Left lobe of liver (tissue), 2 donors: ENCODE data around the gene TIAM2. TPM values are rescaled to one million over a fixed set of nuclear protein-coding genes. Genes with fewer than 3 reads are reported as not detected.
A peak's percentile ranks its signal among the peaks of the same experiment; 100 is the strongest.

Experiments used
- ATAC-seq: fragments of 200-7000 bp; cut with Tn5 transposase; one replicate; pipeline ENCODE4 v1.9.1; 2020; ENCODE audit warnings: mild to moderate bottlenecking, moderate library complexity
- DNase-seq: peaks from one replicate; pipeline ENCODE4 v3.0.0-alpha.2; 2020; ENCODE audit warnings: low spot score
- total RNA-seq: library from RNA; stranded (reverse); gene quantifications from one replicate; pipeline ENCODE4 v1.2.1, GENCODE V29; 2021
- donor health status: DM: no; HTN: no; CAD: no; lungs with moderate emphysema.
- donor health status: DM: no; HTN: yes; CAD: no.

The TIAM2 gene
- total RNA-seq, 1 donor from 2014 or later: 2.0 TPM

GRCh38 chr6:155121699-155122098, 126.6 kb downstream of the TIAM2 start:
- ATAC-seq (no peak), DNase-seq (no peak)

- DNase-seq (no peak), ATAC-seq (no peak)
Measured at GRCh38 chr6:155122199-155122950, 127.3 kb downstream of the TIAM2 start.

GRCh38 chr6:155123520-155123919, 128.4 kb downstream of the TIAM2 start:
- DNase-seq (no peak), ATAC-seq (no peak)

- DNase-seq (no peak), ATAC-seq (no peak)
Measured at GRCh38 chr6:155125906-155126305, 130.8 kb downstream of the TIAM2 start.

DNA sequence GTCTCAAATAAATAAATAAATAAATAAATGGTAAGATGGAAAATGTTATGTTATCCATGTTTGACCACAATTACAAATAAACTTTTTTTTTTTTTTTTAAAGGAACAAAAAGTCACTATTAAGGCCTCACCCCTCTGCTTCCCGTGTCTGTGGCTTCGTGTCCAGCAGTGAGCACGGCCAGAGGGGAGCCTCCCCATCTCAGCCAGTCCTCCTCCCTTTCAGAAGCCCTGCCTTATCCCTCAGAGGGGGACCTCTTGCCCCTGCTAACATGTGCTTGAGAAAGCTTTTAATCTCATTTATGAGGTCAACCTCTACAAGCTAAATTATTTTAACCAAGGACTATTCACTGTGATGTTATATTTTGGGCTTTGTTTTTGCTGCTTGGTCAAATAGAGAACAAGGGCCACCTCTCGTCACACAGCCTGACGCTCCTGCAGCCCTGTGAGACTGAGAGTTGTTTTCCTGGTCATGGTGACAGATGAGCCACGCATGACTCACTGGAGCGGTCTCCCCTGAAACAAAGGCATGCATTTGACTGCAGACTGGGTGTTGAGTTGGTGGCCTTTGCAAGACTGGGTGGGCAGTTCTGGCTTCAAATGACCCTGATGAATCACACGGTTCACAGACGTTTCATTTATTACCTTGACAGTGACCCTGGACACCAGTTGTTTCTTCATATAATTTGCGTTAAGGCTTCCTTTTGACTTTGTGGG, 131.8 kb downstream of the TIAM2 start:
- ATAC-seq (no peak), DNase-seq (no peak)

DNA sequence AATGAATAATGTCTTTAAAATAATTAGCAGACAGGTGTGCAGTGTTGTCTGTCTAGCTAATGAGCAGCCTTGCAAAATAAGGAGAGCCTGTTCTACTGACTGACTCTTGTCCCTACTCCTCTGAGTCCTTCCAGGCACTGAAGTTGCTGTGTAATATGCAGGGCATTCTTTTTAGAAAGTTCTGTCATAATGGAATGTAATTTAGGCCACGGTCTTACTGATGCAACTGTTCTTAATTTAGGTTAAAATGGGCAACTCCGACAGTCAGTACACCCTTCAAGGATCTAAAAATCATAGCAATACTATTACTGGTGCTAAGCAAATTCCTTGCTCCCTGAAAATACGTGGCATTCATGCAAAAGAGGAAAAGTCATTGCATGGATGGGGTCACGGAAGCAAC, 133.9 kb downstream of the TIAM2 start:
- DNase-seq (no peak), ATAC-seq (no peak)

- no peak for DNase-seq
- ATAC-seq: no peak
Measured at GRCh38 chr6:155129744-155130143, 134.6 kb downstream of the TIAM2 start.

DNA sequence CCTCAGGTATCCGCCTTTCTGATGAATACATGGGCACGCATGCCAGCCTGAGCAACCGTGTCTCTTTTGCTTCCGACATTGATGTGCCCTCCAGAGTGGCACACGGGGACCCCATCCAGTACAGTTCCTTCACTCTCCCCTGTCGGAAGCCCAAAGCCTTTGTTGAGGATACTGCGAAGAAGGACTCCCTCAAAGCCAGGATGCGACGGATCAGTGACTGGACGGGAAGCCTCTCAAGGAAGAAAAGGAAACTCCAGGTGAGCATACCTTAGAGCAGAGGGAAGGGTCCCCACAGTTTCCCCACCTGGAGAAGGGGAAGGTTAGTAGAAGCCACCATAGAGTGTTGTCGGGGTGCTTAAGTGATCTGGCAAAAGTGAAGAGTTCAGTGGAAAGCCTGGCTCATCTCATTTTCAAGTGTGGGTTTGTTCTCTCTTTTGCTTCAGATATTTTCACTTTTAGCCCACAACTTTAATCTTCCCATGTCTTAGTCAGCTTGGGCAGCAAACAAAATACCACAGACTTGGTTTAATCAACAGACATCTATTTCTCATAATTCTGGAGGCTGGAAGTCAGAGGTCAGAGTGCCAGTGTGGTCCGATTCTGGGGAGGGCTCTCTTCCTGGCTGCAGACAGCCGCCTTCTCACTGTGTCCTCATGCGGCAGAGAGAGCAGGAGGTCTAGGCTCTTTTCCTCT, 135.2 kb downstream of the TIAM2 start:
- DNase-seq (no peak), ATAC-seq (no peak)

DNA sequence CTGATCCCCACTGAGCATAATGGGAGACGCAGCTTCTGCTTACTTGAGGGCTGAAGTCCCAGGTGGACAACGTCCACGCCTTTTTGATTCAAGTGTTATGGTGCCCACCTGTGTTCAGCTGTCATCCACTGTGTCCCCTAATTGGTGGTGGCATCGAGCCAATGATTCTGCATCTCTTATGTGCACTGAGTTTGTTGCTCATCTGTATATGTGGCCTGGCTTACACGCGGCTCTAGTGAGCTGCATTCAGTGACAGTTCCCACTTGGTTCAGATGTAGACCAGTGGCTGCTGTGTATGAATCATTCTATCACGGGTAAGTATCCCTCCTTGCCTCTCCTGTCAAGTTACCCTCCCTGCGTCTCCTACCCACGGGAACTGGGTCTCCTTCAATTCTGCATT, 137.5 kb downstream of the TIAM2 start:
- DNase-seq (no peak), ATAC-seq (no peak)

DNA sequence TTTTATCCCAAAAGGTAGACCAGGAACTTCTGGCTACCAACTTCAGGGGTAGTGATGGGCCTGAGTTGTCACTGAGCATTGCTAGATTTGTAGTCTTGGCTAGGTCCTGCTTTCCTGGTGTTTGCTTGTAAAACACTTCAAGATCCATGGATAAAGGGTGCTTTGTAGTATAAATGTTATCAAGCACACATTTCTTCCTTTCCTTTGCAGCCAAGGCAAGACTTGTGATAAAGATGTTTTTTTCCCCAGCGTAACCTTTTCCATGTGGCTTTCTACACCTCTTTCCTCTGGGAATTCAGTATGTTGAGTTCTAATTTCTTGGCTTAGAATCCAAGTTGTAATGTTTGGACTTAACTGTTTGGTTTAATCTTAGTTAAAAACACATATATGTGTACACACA, 145.9 kb downstream of the TIAM2 start:
- ATAC-seq: no peak
- no peak for DNase-seq

- DNase-seq (no peak), ATAC-seq (no peak)
Measured at GRCh38 chr6:155141512-155141911, 146.4 kb downstream of the TIAM2 start.

DNA sequence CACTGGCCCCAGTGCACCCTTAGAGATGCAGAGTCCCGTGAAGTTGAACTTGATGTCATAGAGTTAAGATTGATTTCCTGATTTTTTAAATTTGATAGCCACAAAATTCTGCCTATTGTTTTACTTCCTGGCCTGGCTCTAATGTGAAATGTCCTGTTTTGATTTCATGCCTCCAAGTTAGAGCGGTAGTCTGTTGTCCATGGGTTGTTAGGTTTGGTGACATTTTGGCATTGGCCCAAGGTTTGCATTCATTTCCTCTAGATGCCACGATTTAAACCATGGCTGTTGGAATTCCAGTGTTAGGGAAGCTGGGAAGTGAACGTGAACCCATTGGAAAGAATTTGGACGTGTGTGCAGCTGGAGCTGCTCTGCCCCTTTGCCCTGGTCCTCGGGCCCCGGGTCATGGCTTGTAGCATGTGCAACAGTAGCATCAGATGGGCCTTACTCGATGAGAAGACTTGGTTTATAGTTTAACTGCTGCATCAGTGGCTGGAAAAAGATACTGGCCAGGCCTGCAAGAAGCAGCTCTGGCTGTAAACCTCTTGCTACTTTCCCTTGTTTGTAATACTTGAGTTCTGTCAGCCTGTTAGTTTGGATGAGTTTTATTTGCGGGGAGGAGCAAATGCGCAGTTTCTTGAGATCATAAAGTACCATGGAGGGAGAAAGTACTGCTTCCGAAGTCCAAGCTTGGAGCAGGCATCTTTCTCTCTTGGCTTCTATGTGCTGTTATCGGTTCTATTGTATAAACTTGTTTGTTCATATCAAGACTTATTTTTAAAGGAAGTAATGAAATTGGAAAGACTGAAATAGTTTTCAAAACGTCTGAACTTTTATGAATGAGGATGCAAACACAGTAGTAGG, 147.3 kb downstream of the TIAM2 start:
- no peak for DNase-seq
- ATAC-seq: peak; percentile 19

- peak; percentile 68 for ATAC-seq
- no peak for DNase-seq
Measured at GRCh38 chr6:155143029-155143577, 148.0 kb downstream of the TIAM2 start.

DNA sequence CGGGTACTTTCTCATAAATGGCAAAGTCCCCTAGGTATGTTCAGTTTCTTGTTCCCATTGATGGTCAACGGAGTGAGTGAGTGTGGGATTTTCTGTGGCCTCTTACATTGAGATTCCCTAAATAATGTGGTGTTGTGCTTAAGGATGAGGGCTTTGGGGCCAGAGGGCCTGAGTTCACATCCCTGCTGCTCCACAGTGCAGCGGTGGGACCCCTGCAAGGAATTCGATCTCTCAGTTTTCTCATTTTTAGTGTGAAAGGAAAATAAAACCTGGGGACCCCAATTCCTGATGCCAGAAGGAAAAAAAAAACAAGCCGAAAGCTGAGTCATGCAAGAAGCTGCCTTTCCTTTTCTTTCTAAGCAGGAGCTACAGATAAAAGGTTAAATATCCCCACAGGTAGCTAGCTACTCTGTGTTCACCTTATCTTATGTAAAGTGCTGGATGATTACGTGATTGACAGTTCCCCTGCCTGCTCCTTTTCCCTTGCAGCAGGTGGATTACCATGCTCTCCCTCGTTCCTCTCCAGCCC, 148.5 kb downstream of the TIAM2 start:
- ATAC-seq: peak; percentile 40

GRCh38 chr6:155146205-155146604, 151.1 kb downstream of the TIAM2 start:
- ATAC-seq (no peak), DNase-seq (no peak)

More for the DNA sequence above, 148.5 kb downstream of the TIAM2 start:
- DNase-seq: no peak

DNA sequence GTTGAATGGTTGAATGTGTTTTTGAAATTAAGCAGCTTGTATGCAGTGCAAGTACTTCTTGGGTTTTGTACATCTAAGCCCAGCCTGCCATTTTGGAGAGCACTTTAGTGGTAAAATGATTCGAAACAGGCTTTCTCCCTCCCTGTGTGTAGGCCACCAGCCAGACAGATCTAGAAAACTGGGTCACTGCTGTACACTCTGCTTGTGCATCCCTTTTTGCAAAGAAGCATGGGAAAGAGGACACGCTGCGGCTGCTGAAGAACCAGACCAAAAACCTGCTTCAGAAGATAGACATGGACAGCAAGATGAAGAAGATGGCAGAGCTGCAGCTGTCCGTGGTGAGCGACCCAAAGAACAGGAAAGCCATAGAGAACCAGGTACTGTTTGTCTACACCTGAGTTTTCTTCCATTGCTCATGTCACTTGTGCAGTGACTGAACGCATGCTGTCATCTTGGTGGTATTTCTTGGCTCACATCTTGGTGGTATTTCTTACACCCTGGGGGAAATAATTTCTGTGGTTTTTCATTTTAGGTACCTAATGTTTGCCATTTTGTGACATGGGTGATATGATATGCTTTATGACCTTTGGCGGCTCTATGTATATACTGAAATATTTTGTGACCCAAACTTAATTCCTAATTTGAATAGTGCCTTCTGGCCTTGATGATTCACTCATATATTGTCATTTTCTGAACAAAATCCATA, 153.0 kb downstream of the TIAM2 start:
- DNase-seq (no peak), ATAC-seq (no peak)

- ATAC-seq: no peak
- DNase-seq: no peak
Measured at GRCh38 chr6:155150967-155151671, 156.0 kb downstream of the TIAM2 start.

DNA sequence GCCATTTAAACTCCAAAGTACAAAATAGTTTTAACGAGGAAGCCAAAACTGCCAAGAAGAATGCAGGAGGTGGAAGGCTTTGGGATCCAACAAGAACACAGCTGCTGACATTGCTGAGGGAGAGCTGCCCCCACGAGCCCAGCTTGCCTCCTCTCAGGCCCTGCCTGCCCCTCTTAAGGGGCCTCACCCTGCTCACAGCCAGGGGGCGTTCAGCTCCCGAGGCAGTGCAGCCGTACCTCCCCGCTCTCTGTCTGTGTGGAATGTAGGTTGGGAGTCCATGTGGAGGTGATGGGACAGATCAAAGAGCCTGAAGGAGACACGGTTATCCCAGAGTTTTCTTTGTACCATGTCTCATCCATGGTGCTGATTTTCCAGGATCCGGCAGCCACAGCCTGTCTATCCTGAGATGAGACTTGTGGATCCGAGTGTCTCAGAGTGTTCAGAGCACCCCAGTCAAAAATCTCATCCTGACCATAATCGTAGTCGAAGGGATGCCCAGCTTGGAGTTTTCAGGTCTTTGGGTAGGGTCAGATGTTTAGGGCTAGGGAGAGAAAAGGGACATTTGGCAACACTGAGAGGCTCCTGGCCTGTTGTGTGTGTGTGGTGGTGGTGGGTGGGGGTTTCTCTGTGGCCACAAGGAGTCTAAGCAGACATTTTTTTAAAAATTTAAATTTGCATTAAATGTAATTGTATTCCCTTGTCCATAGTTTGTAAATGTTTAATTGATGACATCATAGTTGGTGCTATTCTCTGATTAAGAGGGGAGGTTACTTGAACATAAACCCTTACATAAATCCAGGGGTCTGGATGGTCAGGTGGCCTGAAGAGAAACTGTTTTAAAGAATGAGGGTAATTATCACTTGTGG, 157.3 kb downstream of the TIAM2 start:
- DNase-seq: no peak
- ATAC-seq: no peak
